HG03025 (cell line): Measurements from ENCODE around the gene RBM39.
"Not testable (repeated sequence)": the region's sequence is repeated elsewhere in the genome, so short reads cannot be mapped to it uniquely, and the experiment has no call there.

Experiments
- ATAC-seq: cut with Tn5 transposase; IDR thresholded peaks from one replicate; pipeline ENCODE4 v1.9.1; 2021; ENCODE audit warnings: mild to moderate bottlenecking, moderate library complexity; ENCODE audit not compliant: unreplicated experiment, low FRiP score

Gene RBM39

DNA sequence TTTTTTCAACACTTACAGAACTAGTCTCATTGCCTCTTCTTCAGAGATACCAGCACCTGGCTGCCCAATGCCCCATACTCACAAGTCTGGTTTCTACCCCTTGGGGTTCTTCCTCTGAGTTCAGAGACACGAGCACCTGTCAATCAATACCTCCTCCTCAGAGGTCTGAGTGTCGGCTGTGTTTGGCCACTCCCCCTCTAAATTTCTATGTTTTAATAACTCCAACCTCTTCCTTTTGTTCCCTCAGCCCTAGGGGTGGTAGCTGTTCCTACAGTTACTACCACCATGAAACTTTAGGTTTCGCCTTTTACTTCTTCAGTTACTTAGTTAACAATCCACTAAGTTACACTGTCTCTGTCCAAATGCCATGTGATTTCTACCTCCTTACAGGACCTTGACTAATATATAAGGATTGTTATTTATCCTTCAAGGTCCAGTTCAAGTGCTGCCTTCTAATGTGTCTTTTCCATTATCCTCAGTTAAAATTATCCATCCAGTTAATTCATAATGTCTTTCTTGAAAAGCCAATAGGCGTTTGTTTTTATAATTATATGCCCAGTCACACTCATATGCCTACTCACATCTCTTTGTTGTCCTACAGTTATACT is 15.1 kb upstream of the RBM39 start:
- ATAC-seq, result no peak

DNA sequence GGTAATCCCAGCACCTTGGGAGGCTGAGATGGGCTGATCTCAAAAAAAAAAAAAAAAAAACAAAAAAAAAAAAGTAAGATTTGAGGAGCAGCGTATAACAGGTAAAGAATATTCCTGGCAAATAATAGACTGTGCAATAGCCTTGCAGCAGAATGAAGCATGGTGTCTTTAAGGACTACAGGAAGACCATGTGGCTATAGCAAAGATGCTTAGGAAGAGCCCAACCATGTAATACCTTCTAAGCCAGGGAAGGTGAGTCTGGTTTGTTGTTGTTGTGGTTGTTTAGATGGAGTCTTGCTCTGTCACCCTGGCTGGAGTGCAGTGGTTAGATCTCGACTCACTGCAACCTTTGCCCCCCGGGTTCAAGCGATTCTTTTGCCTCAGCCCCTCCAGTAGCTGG is 14.3 kb upstream of the RBM39 start:
- no peak for ATAC-seq

- no peak for ATAC-seq
Measured at GRCh38 chr20:35750611-35751010, 8.6 kb upstream of the RBM39 start.

DNA sequence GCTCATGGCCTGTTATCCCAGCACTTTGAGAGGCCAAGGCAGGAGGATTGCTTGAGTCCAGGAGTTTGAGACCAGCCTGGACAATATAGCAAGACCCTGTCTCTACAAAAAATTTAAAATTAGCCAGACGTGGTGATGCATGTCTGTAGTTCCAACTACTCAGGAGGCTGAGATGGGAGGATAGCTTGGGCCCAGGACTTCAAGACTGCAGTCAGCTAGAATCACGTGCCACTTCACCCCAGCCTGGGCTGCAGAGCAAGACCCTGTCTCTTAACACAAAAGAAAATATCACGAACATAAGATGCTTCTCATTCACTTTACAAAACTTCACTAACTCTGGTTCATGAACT is 2.4 kb upstream of the RBM39 start:
- not testable (repeated sequence) for ATAC-seq

DNA sequence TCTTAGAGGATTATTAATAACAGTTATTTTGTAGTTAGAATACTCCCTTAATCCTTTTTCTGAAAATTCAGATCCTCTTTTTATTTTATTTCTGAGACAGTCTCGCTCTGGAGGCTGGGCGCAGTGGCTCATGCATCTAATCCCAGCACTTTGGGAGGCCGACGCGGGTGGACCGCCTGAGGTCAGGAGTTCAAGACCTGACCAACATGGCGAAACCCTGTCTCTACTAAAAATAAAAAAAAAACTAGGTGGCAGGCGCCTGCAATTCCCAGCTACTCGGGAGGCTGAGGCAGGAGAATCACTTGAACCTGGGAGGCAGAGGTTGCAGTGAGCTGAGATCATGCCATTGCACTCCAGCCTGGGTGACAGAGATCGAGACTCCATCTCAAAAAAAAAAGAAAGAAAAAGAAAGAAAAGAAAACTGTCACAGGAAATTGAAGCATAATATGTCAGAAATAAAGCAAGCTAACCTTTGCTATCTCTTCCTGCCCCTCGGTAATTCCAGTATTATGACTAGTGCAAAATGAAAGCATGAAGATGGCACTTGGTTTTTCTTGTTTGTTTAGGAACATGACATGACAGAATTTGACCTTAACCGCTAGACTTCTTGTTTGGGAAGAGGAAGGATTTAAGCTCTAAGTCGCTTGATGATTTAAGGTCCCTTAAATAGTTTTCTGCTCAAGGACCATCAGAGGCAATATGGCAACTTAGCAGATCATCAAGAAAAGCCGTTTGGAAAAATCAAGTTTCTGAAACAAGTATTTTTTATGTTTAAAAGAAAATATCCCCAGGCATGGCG is 1.8 kb upstream of the RBM39 start:
- no peak for ATAC-seq

- no peak for ATAC-seq
Measured at GRCh38 chr20:35742741-35743523, 872 bp upstream of the RBM39 start.

- ATAC-seq, result no peak
Measured at GRCh38 chr20:35739294-35740163, 2.5 kb downstream of the RBM39 start.

DNA sequence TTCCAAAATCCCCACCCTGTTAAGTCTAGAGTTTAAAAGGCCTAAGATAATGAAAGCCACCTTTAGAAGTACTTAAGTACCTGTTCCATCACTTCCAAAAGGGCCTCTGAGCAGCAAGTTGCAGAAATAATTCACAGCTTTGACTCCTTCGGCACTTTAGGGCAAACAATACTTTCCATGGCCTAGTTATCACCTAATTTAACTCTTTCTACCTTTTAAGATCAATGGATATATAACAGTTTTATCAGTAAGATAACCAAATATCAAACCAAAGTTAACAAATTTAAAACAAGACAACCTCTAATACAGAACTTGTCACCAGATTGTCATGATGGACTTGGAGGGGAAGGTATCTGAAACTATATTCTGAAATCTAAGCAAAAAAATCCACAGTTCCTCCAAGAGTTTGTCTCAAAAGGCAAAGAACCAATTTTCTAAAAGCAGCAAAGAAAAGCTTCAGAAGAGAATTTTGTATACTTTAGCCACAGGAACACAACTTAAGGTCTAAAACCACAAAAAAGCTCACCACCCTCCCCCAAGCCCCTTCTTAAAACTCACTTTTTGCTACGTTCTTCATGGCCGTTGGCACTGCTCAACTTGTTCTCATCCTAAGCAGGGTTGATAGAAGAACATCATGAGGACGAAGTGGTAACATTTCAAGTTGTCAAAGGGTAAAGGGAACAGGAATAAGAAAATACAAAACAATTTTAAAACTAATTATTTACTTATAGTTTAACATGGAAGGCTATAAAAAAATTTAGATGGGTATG is 3.5 kb downstream of the RBM39 start:
- ATAC-seq, result no peak

DNA sequence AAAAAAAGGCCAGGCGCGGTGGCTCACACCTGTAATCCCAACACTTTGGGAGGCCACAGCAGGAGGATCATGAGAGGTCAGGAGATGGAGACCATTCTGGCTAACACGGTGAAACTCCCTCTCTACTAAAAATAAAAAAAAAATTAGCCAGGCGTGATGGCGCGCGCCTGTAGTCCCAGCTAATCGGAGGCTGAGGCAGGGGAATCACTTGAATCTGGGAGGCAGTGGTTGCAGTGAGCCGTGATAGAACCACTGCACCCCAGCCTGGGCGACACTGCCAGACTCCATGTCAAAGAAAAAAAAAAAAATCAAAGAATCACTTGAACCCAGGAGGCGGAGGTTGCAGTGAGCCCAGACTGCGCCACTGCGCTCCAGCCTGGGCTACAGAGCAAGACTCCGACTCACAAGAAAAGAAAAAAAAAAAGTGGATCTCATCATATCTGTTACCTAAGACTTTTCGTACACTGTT is 4.2 kb downstream of the RBM39 start:
- ATAC-seq, result no peak

DNA sequence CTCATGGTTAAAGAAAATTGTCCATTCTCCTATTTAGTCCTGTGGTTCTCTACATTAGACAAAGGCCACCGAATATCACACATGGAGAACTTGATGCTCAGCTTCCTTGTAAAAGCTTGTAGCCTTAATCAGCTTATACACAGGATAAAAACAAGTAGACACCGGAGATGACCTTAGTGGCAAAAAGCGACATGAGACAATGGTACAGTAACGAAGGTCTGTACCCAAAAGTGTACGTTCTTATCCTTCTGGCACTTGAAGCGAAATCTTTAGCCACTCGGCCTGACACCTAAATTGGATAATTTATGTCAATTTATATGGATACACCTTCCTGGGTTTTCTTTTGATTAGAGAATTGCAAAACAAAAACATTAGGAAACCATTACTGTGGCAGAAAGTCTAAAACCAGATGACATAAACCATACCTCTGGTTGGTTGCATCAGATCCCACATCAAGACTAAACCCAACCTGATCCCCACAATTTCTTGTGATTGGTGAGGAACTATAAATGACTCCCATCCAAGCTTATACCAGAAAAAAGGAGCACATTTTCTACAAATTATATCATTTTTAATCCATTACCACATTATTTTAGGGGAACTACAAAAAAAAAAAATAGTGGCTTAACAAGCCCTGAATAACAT is 6.1 kb downstream of the RBM39 start:
- ATAC-seq, result no peak

- ATAC-seq, result no peak
Measured at GRCh38 chr20:35734777-35735649, 7.0 kb downstream of the RBM39 start.

- no peak for ATAC-seq
Measured at GRCh38 chr20:35734374-35734773, 7.7 kb downstream of the RBM39 start.

DNA sequence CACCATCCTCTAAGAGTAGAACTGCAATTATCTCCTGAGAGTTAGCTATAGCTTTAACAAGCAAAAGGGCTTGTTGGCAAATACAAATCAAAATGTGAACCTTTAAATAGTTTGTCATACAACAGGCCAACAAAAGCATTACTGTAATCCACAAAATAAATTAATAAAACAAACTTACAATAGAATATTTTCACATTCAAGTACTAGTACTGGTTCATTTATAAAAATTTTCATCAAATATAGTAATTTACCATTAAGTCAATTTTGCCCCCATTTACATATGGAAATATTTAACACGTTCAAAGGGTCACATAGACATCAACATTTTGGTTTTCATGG is 9.4 kb downstream of the RBM39 start:
- no peak for ATAC-seq

GRCh38 chr20:35731862-35732643 is 10.0 kb downstream of the RBM39 start:
- ATAC-seq, result no peak

DNA sequence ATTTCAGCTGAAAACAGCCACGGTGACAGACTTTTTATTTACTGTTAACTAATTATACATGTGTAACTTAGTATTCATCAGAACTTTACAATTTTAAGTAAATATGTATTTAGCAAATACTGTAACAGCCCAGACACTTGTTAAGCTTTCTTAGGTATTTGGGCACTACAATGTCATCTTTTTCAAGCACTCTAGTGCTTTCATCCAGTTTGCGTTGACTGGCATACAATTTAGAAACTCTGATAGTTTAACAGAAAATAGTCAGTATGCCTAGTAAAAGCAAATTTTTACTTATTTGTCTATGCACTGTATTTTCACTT is 10.6 kb downstream of the RBM39 start:
- no peak for ATAC-seq

DNA sequence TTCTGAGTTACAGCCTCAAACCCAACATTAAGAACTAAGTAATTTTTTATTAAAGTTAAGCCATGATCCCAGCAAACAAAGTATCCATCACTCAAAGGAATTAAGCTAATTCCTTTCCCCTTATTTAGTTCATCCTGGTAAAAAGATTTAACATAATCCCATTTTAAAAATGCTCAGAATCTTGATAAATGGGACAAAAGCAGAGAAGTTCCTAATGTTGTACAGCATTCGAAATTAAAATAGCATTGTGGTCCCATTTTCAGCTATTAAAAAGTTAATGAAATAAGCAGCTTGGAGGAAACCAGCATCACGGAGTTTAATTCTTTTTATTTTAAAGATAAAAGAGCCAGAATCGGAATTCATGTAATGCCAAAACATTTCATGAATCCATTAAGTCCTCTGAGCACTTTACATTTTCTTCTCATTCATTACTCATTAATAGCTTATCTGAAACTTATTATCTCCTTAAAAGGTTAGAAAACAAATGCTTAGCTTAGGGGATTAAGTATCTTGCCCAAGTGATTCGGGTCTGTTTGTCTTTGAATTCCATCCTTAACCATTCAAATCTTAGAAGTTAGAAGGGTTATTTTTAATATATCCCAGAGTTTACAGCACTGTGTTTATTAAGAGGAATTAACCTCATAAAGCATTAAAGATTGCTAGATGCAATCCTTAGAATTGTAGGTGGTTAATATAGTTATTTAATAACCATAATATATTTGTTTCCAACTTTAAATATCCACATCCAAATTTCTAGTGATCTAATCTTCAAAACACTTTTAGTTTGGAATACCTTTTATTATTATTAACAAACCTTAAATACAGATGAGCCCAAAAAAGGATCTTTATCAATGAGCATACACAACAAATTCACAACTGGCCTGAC is 11.2 kb downstream of the RBM39 start:
- no peak for ATAC-seq
